ENCODE data around the gene FIGNL1.

Gene FIGNL1

DNA sequence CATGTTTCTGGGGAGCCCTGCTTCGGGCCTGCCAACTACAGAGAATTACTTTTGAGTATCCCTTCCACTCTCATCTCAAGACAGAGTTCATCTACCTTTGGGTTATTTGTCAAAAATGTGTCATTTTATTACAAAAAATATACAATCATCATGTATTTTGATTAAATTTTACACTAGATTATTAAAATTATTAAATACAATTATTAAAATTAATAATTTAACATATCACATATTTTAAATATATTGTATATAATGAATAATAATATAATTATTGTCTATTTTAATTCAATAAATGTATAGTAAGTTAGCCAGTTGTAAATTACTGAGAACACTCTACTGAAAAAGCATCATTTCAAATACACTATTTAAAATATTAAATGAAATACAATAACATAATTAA, 50.9 kb downstream of the FIGNL1 start:
- no peak for DNase-seq

DNA sequence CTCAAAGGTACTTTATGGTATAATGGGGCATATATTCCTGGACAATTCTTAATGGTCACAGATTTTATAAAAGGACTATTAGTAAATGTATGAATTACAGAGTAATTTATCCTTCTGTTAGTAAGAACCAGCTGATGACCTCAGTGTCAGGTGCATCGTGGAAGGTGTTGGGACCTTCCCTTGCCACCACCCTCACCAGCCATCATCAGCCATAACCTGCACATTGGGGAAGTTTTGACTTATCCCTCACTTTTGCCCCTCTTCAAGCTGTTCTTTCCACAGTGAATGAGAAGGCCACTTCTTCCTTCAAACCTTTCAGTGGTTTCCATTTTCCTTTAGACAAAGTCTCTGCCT, 52.2 kb downstream of the FIGNL1 start:
- DNase-seq: no peak

DNA sequence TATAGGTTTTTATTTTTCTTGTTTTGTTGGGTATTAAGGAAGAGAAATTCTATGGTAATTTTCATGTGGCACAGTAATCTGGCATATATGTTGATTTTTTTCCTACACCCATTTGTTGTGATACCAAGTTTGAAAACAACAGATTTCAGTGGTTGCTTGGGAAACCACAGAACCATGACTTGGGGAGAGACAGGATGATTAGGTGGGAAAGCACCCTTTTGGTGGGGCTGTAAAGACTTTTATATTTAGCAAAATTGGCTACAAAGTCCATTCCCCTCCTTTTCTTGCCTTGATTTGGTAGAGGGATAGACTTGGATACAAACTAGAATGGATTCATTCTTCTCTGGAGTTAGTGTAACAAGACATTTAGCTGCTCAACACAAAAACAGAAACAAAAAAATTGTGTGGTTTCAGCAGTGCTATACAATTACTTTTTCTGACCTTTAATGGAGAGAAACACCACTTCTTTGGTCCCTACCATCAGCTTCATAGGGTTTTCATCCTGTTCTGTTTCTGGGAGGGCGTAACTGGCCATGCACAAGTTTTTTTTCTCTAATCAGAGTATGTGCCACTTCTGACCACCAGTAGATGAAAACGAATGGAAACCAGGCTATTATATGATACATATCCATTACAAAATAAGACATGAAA, 52.7 kb downstream of the FIGNL1 start:
- no peak for DNase-seq

DNA sequence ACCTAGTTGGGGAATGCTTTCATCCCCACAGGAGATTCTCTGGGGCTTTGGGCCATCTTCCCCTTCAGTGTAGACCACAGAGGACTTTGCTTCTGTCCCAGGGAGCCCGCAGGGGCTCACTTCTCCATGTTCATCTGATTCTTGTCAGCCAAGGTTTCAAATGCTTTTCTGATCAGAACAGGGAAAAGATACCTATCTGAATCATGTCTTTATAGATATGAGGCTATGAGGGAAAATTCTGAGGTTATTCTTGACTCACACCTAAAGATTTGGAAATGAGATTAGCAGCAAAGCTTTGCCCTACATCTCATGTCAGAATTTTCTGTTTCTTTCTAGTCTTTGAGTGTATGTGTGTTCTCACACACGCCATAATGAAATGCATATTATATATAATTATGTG, 53.3 kb downstream of the FIGNL1 start:
- DNase-seq: no peak

DNA sequence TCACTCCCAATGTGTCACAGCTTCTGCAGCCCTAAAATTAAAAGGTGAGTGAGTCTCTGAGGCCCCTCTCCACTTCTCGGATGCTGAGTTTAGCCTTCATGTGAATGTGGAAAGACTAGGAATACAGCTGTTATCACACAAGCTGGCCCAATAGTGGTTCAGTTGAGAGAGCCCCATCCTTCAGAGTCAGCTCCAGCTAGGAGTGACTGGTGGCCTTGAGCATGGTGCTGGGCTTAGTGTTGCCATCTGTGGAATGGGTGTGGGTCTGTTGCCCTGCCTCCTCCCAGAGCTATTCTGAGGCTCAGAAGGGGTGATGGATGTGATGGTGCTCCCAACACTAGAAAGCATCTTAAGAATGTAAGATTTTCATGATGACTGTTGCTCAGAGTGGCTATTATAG, 55.8 kb downstream of the FIGNL1 start:
- DNase-seq: no peak

All from anterior cingulate cortex (tissue), 58 donors.